Tibial nerve (tissue), 4 donors: ENCODE data around the gene YJEFN3. TPM values are rescaled to one million over a fixed set of nuclear protein-coding genes. Genes with fewer than 3 reads are reported as not detected.

Source experiments
- DNase-seq, 2 donors: peaks; one replicate each; pipeline ENCODE4 v3.0.0-alpha.2; 2019; ENCODE audit warnings: low spot score in 2 of 2
- H3K27ac ChIP-seq, 4 donors: fragments of 200-600 bp; sonication (generic) in 3 of 4; one replicate each; pipeline ENCODE4 v1.5.1; 2017 to 2019; ENCODE audit warnings: mild to moderate bottlenecking in 1 of 4
- H3K27me3 ChIP-seq, 2 donors: fragments of 200-600 bp; sonication (generic) in 1 of 2; one replicate each; pipeline versions ENCODE4 v1.5.1 to v1.6.0; 2017 to 2019
- H3K36me3 ChIP-seq, 3 donors: fragments of 200-600 bp; sonication (generic); one replicate each; pipeline ENCODE4 v1.5.1; 2018 to 2019
- H3K4me1 ChIP-seq, 4 donors: fragments of 200-600 bp; sonication (generic) in 3 of 4; one replicate each; pipeline ENCODE4 v1.5.1; 2017 to 2019
- H3K4me3 ChIP-seq, 4 donors: fragments of 200-600 bp; sonication (generic) in 3 of 4; one replicate each; pipeline ENCODE4 v1.5.1; 2017 to 2019; ENCODE audit warnings: mild to moderate bottlenecking in 1 of 4, moderate library complexity in 1 of 4
- H3K9me3 ChIP-seq, 4 donors: fragments of 200-600 bp; sonication (generic) in 3 of 4; one replicate each; pipeline ENCODE4 v1.5.1; 2017 to 2019
- CTCF ChIP-seq, 5 experiments: fragments of 200-600 bp in 3 of 5; fragments of 450-650 bp in 2 of 5; sonication (generic) in 3 of 5; IDR thresholded peaks; one replicate each; pipeline ENCODE4 v1.5.1; 2016 to 2019; ENCODE audit warnings: antibody characterized with exemption in 5 of 5, mild to moderate bottlenecking in 3 of 5, moderate library complexity in 2 of 5
- EP300 ChIP-seq, 2 donors: sonication (generic); formaldehyde crosslinking; IDR thresholded peaks; one replicate each; pipeline ENCODE4 v1.6.1; 2017; ENCODE audit warnings: antibody characterized with exemption in 2 of 2, mild to moderate bottlenecking in 1 of 2
- POLR2A ChIP-seq, 2 donors: fragments of 450-650 bp; IDR thresholded peaks; one replicate each; pipeline ENCODE4 v1.6.1; 2017; ENCODE audit warnings: antibody characterized with exemption in 2 of 2, mild to moderate bottlenecking in 2 of 2, moderate library complexity in 2 of 2
- WGBS, 2 donors: methylation state at CpG; one replicate each; pipeline ENCODE4 v1.1.5; 2018; 5-methylcytosine and 5-hydroxymethylcytosine counted together
- total RNA-seq, 4 donors: library from RNA; depleted of rRNA; stranded (reverse); fragments of >200 nt; gene quantifications; one replicate each; pipeline ENCODE4 v1.1.0, GENCODE V29; 2016

YJEFN3 gene
- total RNA-seq, 4 donors from 2014 or later, result 4.2 to 9.4 (median 5.7) TPM

- H3K36me3 ChIP-seq, result no peaks in the 10 kb centered on the region
- no peak for DNase-seq
- 85 to 92% methylated on average over 44 to 70 of the region's 75 CpGs for WGBS, 2 donors
- TF ChIP-seq EP300 (IDR thresholded peaks at IDR 0.05), result no peak
- peaks cover 0 to 5% (median 0%) of the 10 kb centered on the region in 4 donors for H3K9me3 ChIP-seq
- no peak overlapping the region for H3K27ac ChIP-seq
- peaks cover 2 to 89% of the 10 kb centered on the region in 2 donors for H3K27me3 ChIP-seq
- no peak overlapping the region for H3K4me3 ChIP-seq
- H3K4me1 ChIP-seq, result peaks cover 0 to 27% (median 10%) of the 10 kb centered on the region in 4 donors
Measured at GRCh38 chr19:19544257-19544953, 15.7 kb downstream of the YJEFN3 start.

GRCh38 chr19:19544954-19545591 lies 16.4 kb downstream of the YJEFN3 start:
- no peak for TF ChIP-seq POLR2A (IDR thresholded peaks at IDR 0.05)
- no peak for TF ChIP-seq CTCF (IDR thresholded peaks at IDR 0.05)
- TF ChIP-seq EP300 (IDR thresholded peaks at IDR 0.05), result no peak
- no peak overlapping the region for H3K4me3 ChIP-seq
- H3K27ac ChIP-seq, result no peak overlapping the region
- H3K36me3 ChIP-seq, result no peaks in the 10 kb centered on the region
- 84 to 88% methylated on average over 22 to 24 of the region's 53 CpGs for WGBS, 2 donors
- DNase-seq, result no peak
- H3K27me3 ChIP-seq, result peaks cover 2 to 86% of the 10 kb centered on the region in 2 donors
- peaks cover 0 to 4% (median 0%) of the 10 kb centered on the region in 4 donors for H3K9me3 ChIP-seq
- peaks cover 0 to 22% (median 10%) of the 10 kb centered on the region in 4 donors for H3K4me1 ChIP-seq

- H3K27ac ChIP-seq, result no peak overlapping the region
- DNase-seq, result no peak
- no peaks in the 10 kb centered on the region for H3K9me3 ChIP-seq
- 91 to 94% methylated on average over 23 of the region's 23 CpGs for WGBS, 2 donors
- H3K27me3 ChIP-seq, result peaks cover 0 to 85% of the 10 kb centered on the region in 2 donors
- no peak overlapping the region for H3K4me3 ChIP-seq
- H3K4me1 ChIP-seq, result peaks cover 0 to 16% (median 5%) of the 10 kb centered on the region in 4 donors
- no peaks in the 10 kb centered on the region for H3K36me3 ChIP-seq
- TF ChIP-seq EP300 (IDR thresholded peaks at IDR 0.05), result no peak
- no peak for TF ChIP-seq CTCF (IDR thresholded peaks at IDR 0.05)
- no peak for TF ChIP-seq POLR2A (IDR thresholded peaks at IDR 0.05)
Measured at GRCh38 chr19:19545707-19546106, 17.0 kb downstream of the YJEFN3 start.

- 43 to 54% methylated on average over 11 to 15 of the region's 19 CpGs for WGBS, 2 donors
- H3K4me1 ChIP-seq, result peaks cover 0 to 5% (median 0%) of the 10 kb centered on the region in 4 donors
- TF ChIP-seq EP300 (IDR thresholded peaks at IDR 0.05) (no peak), POLR2A (IDR thresholded peaks at IDR 0.05) (no peak), CTCF (IDR thresholded peaks at IDR 0.05) (no peak)
- H3K9me3 ChIP-seq, result peaks cover 0 to 3% (median 0%) of the 10 kb centered on the region in 4 donors
- no peak overlapping the region for H3K4me3 ChIP-seq
- peaks cover 0 to 76% of the 10 kb centered on the region in 2 donors for H3K27me3 ChIP-seq
- no peak for DNase-seq
- no peaks in the 10 kb centered on the region for H3K36me3 ChIP-seq
- no peak overlapping the region for H3K27ac ChIP-seq
Measured at GRCh38 chr19:19546751-19547162, 18.0 kb downstream of the YJEFN3 start.

- Histone ChIP-seq H3K4me1 (peaks cover 0 to 3% (median 0%) of the 10 kb centered on the region in 4 donors), H3K9me3 (peaks cover 0 to 3% (median 0%) of the 10 kb centered on the region in 4 donors), H3K27ac (no peak overlapping the region), H3K36me3 (no peaks in the 10 kb centered on the region), H3K27me3 (peaks cover 0 to 66% of the 10 kb centered on the region in 2 donors), H3K4me3 (no peak overlapping the region)
- no peak for TF ChIP-seq POLR2A (IDR thresholded peaks at IDR 0.05)
- no peak for TF ChIP-seq CTCF (IDR thresholded peaks at IDR 0.05)
- no peak for TF ChIP-seq EP300 (IDR thresholded peaks at IDR 0.05)
- no peak for DNase-seq
- 61 to 65% methylated on average over 7 to 14 of the region's 15 CpGs for WGBS, 2 donors
Measured at GRCh38 chr19:19547674-19548336, 19.1 kb downstream of the YJEFN3 start.
